ENCODE data around the gene ZMYM3. TPM values are rescaled to one million over a fixed set of nuclear protein-coding genes. Genes with fewer than 3 reads are reported as not detected.

Gene ZMYM3
- total RNA-seq, 1 experiment from 2014 or later: 42.9 TPM

DNA sequence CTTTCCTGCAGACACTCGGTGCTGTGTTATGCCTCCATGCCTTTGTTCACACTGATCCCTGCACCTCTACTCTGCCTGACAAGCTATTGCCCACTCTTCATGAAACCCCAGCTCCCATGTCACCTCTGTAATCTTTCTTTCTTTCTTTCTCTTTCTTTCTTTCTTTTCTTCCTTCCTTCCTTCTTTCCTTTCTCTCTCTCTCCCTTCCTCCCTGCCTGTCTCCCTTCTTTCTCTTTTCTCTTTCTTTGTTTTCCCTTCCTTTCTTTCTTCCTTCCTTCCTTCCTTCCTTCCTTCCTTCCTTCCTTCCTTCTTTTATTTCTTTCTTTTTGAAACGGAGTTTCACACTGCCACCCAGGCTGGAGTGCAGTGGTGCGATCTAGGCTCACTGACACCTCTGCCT, 18.5 kb downstream of the ZMYM3 start:
- Mint-ChIP-seq H3K9me3 (ENCODE audit: low read depth, unreplicated experiment) (no peaks in the 10 kb centered on the region), H3K27me3 (ENCODE audit: unreplicated experiment) (peaks cover 14% of the 10 kb centered on the region), H3K4me1 (ENCODE audit: low read depth, unreplicated experiment) (no peaks in the 10 kb centered on the region), H3K4me3 (ENCODE audit: low read depth, unreplicated experiment) (no peak overlapping the region), H3K36me3 (ENCODE audit: insufficient read depth, unreplicated experiment) (peaks cover 7% of the 10 kb centered on the region), H3K27ac (ENCODE audit: unreplicated experiment) (no peak overlapping the region)
- no peak for DNase-seq
- TF ChIP-seq, protein P1, sequence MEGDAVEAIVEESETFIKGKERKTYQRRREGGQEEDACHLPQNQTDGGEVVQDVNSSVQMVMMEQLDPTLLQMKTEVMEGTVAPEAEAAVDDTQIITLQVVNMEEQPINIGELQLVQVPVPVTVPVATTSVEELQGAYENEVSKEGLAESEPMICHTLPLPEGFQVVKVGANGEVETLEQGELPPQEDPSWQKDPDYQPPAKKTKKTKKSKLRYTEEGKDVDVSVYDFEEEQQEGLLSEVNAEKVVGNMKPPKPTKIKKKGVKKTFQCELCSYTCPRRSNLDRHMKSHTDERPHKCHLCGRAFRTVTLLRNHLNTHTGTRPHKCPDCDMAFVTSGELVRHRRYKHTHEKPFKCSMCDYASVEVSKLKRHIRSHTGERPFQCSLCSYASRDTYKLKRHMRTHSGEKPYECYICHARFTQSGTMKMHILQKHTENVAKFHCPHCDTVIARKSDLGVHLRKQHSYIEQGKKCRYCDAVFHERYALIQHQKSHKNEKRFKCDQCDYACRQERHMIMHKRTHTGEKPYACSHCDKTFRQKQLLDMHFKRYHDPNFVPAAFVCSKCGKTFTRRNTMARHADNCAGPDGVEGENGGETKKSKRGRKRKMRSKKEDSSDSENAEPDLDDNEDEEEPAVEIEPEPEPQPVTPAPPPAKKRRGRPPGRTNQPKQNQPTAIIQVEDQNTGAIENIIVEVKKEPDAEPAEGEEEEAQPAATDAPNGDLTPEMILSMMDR (IDR thresholded peaks at IDR 0.05; ENCODE audit: unreplicated experiment): no peak
- intact Hi-C loops (cut with micrococcal nuclease; ENCODE audit: unreplicated experiment): no loop called here
- CTCF ChIA-PET: interaction anchor here (1.0 kb wide), 1 partner anchor 53 kb away, joined by 3 read pairs; no protein-coding TSS in a partner anchor
- no TSS peak for BruUV-seq (replicated peaks)

DNA sequence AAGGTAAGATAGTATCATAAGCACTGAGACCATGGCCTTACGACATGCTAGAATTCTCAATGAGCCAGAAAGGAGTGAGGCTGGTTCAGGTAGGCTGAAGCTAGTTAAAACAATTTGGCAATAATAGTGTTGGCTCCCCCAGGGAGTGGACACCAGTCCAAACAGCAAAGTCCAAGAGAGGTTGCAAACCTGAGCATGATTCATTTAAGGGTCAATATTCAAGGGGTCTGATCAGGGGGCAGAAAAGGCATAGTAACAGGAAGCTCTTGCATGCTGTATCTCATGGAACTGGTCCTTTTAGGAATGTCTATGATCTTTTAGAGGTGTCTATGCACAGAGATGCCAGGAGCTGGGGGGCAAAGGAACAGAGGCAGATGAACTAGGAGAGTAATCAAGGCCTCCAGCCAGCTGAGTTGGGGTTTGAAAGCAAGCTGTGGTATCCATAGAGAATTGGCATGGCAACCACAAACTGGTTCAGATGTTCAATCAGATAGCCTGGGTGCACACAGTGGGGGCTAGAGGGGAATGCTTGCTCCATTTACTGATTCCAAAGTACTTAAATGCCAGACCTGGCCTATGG, 25.8 kb downstream of the ZMYM3 start:
- H3K27me3 Mint-ChIP-seq (ENCODE audit: unreplicated experiment): no peaks in the 10 kb centered on the region
- intact Hi-C loops (cut with micrococcal nuclease; ENCODE audit: unreplicated experiment): no loop called here
- H3K27ac Mint-ChIP-seq (ENCODE audit: unreplicated experiment): no peak overlapping the region
- H3K4me3 Mint-ChIP-seq (ENCODE audit: low read depth, unreplicated experiment): no peak overlapping the region
- TF ChIP-seq, protein P1 (IDR thresholded peaks at IDR 0.05; ENCODE audit: unreplicated experiment): no peak
- no peak for DNase-seq
- no TSS peak for BruUV-seq (replicated peaks)
- peaks cover 25% of the 10 kb centered on the region for H3K4me1 Mint-ChIP-seq (ENCODE audit: low read depth, unreplicated experiment)
- peaks cover 7% of the 10 kb centered on the region for H3K36me3 Mint-ChIP-seq (ENCODE audit: insufficient read depth, unreplicated experiment)
- H3K9me3 Mint-ChIP-seq (ENCODE audit: low read depth, unreplicated experiment): no peaks in the 10 kb centered on the region
- CTCF ChIA-PET: interaction anchor here (1.2 kb wide), 1 partner anchor 138 kb away, joined by 3 read pairs; the partner anchor contains the start of gene TAF1

DNA sequence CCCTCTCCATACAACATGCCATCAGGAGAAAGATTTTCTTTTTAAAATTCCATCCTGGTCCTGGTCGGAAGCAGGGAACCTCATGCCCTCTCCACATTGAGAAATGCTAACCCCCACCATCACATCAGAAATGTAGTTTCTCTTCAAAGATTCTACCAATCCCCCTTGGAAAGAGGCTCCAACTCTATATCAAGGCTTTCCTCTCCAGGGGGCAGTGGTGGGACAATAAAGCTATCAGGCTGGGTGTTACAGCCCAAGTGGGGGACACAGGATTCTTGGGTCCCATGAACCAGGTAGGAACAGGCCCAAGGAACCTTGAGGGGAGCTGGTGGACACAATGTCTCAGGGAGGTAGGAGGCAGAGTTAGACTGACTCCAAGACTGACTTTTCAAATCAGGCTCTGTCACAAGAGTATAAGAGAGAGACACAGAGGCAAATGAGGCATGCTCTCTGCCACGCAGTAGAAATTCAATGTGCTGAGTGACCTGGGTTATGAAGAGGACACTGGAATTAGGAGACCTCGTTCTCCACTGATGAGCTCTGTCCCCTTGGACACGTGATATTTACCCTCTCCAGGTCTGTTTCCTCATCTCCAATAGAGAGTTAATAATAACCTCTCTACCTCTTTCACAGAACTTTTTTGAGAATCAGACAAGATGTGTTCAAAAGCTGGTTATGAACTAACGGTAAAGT, 26.4 kb downstream of the ZMYM3 start:
- no peak overlapping the region for H3K4me3 Mint-ChIP-seq (ENCODE audit: low read depth, unreplicated experiment)

DNA sequence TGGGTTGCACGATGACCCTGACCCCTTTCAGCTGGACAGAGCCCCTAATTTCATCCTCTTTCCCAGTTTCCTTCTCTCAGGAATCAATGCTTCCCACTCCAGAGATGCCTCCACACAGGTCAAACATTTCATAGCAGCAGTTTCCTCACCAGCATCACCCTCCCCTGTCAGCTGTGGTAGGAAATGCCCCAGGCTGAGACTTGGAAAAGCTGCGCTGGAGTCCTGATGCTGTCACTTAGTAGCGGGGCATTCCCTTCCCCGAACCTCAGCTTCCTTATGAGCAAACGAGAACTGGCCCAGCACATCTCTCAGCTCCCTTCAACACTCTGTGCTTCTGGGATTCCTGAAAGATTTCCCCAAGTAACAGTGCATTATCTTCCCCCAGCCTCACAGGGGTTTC, 28.3 kb downstream of the ZMYM3 start:
- H3K9me3 Mint-ChIP-seq (ENCODE audit: low read depth, unreplicated experiment): no peaks in the 10 kb centered on the region
- no peak overlapping the region for H3K4me3 Mint-ChIP-seq (ENCODE audit: low read depth, unreplicated experiment)
- peaks cover 25% of the 10 kb centered on the region for H3K4me1 Mint-ChIP-seq (ENCODE audit: low read depth, unreplicated experiment)
- intact Hi-C loops (cut with micrococcal nuclease; ENCODE audit: unreplicated experiment): no loop called here
- no peaks in the 10 kb centered on the region for H3K27me3 Mint-ChIP-seq (ENCODE audit: unreplicated experiment)
- no peak for DNase-seq
- CTCF ChIA-PET: interaction anchor here (0.9 to 1.9 kb wide), 2 partner anchors 9 to 11 kb away, joined by 5 to 8 read pairs; no protein-coding TSS in a partner anchor
- TF ChIP-seq, protein P1 (IDR thresholded peaks at IDR 0.05; ENCODE audit: unreplicated experiment): no peak
- no peak overlapping the region for H3K27ac Mint-ChIP-seq (ENCODE audit: unreplicated experiment)
- no TSS peak for BruUV-seq (replicated peaks)
- peaks cover 13% of the 10 kb centered on the region for H3K36me3 Mint-ChIP-seq (ENCODE audit: insufficient read depth, unreplicated experiment)

More for the DNA sequence above, 26.4 kb downstream of the ZMYM3 start:
- DNase-seq: no peak
- Mint-ChIP-seq H3K4me1 (ENCODE audit: low read depth, unreplicated experiment) (peaks cover 25% of the 10 kb centered on the region), H3K36me3 (ENCODE audit: insufficient read depth, unreplicated experiment) (peaks cover 13% of the 10 kb centered on the region), H3K9me3 (ENCODE audit: low read depth, unreplicated experiment) (no peaks in the 10 kb centered on the region), H3K27me3 (ENCODE audit: unreplicated experiment) (no peaks in the 10 kb centered on the region), H3K27ac (ENCODE audit: unreplicated experiment) (no peak overlapping the region)
- TF ChIP-seq, protein P1 (IDR thresholded peaks at IDR 0.05; ENCODE audit: unreplicated experiment): no peak
- no TSS peak for BruUV-seq (replicated peaks)
- CTCF ChIA-PET: interaction anchor here (1.2 kb wide), 1 partner anchor 138 kb away, joined by 3 read pairs; the partner anchor contains the start of gene TAF1
- intact Hi-C loops (cut with micrococcal nuclease; ENCODE audit: unreplicated experiment): no loop called here

Measured in Calu3 (cell line).